Pancreas (tissue), 10 donors: ENCODE data around the gene ZNF438. TPM values are rescaled to one million over a fixed set of nuclear protein-coding genes. Genes with fewer than 3 reads are reported as not detected.
"Not testable (repeated sequence)": the region's sequence is repeated elsewhere in the genome, so short reads cannot be mapped to it uniquely, and the experiment has no call there.

Experiments used
- ATAC-seq, 4 donors: fragments of 200-7000 bp; cut with Tn5 transposase; one replicate each; pipeline versions ENCODE4 v1.8.0 to v1.9.1; 2020; ENCODE audit warnings: mild to moderate bottlenecking in 4 of 4, moderate library complexity in 4 of 4
- DNase-seq, 6 donors: peaks; one replicate each; pipeline ENCODE4 v3.0.0-alpha.2; 2020
- FAIRE-seq: peaks from 2 replicates; lab custom pipeline; 2012; peaks lifted over from hg19 to GRCh38; lab: Jason Lieb, UNC
- H3K27ac ChIP-seq, 4 donors: fragments of 200-600 bp; sonication (generic); 1 replicate in 3 of 4; 2 replicates in 1 of 4; pipeline versions ENCODE4 v1.5.0 to v1.8.0; 2020
- H3K27me3 ChIP-seq, 4 donors: fragments of 200-600 bp; one replicate each; pipeline ENCODE4 v1.8.0; 2021
- H3K36me3 ChIP-seq, 3 donors: fragments of 200-600 bp; sonication (generic) in 1 of 3; one replicate each; pipeline versions ENCODE4 v1.5.0 to v1.8.0; 2020 to 2021
- H3K4me1 ChIP-seq, 3 donors: fragments of 200-600 bp; one replicate each; pipeline ENCODE4 v1.8.0; 2021
- H3K4me3 ChIP-seq, 4 donors: fragments of 200-600 bp; sonication (generic) in 2 of 4; one replicate each; pipeline versions ENCODE4 v1.5.0 to v1.8.0; 2020 to 2021
- H3K9me3 ChIP-seq, 4 donors: fragments of 200-600 bp; one replicate each; pipeline ENCODE4 v1.8.0; 2021
- WGBS, 2 donors: extraction: QIAGEN DNeasy Blood & Tissue Kit; methylation state at CpG; one replicate each; pipeline ENCODE4 v1.1.7; 2013; 5-methylcytosine and 5-hydroxymethylcytosine counted together
- intact Hi-C, 3 donors: fragments of 100-400 bp; cut with DNase I; formaldehyde crosslinking; loops; one replicate each; pipeline versions ENCODE4 v1.11.1 to v1.14.2; 2022
- polyA plus RNA-seq, 2 donors: library from polyadenylated mRNA; stranded (reverse); fragments of 200-250 nt; gene quantifications; one replicate each; pipeline ENCODE4 v1.2.3, GENCODE V29; 2013
- total RNA-seq, 6 donors: library from RNA; stranded (reverse); fragmentation: NEBNext Ultra II Directional in 4 of 6; extraction: Animal tissue kit (Norgen Biotek cat#: 25700) in 4 of 6; gene quantifications; one replicate each; pipeline versions ENCODE4 v1.2.1 to v1.2.4, GENCODE V29; 2021 to 2023
- TF ChIP-seq, protein P1 (sequence below), 4 donors: fragments of 200-600 bp; sonication (generic) in 3 of 4; IDR thresholded peaks; one replicate each; pipeline versions ENCODE4 v1.5.0 to v1.8.0; 2021; ENCODE audit warnings: antibody characterized with exemption in 4 of 4
- donor health status: healthy with polysubstance abuse.
- donor health status: DM: no; HTN: no; CAD: no; lungs with moderate emphysema.
- donor health status: DM: no; HTN: no; CAD: no.
- donor health status: control.
- donor health status: control.
- donor health status: Bipolar disorder and iron deficiency.
- donor health status: DM: yes; HTN: yes; CAD: no.
- donor health status: DM: no; HTN: no; CAD: no.
- donor health status: DM: no; HTN: no; CAD: no.
- donor health status: DM: yes; HTN: yes; CAD: no.

ZNF438 gene
- total and polyA plus RNA-seq, 8 donors: 1.5 to 4.8 (median 2.5) TPM

GRCh38 chr10:30803058-30803457 is 228.6 kb downstream of the ZNF438 start:
- Histone ChIP-seq H3K27ac (no peak overlapping the region), H3K9me3 (no peaks in the 10 kb centered on the region), H3K4me1 (no peaks in the 10 kb centered on the region), H3K4me3 (no peak overlapping the region), H3K27me3 (no peaks in the 10 kb centered on the region), H3K36me3 (no peaks in the 10 kb centered on the region)
- no peak for ATAC-seq
- DNase-seq: no peak
- intact Hi-C loops: no loop called here
- WGBS, 2 donors: 68 to 72% methylated on average over 3 of the region's 3 CpGs
- no peak for FAIRE-seq
- TF ChIP-seq, protein P1, sequence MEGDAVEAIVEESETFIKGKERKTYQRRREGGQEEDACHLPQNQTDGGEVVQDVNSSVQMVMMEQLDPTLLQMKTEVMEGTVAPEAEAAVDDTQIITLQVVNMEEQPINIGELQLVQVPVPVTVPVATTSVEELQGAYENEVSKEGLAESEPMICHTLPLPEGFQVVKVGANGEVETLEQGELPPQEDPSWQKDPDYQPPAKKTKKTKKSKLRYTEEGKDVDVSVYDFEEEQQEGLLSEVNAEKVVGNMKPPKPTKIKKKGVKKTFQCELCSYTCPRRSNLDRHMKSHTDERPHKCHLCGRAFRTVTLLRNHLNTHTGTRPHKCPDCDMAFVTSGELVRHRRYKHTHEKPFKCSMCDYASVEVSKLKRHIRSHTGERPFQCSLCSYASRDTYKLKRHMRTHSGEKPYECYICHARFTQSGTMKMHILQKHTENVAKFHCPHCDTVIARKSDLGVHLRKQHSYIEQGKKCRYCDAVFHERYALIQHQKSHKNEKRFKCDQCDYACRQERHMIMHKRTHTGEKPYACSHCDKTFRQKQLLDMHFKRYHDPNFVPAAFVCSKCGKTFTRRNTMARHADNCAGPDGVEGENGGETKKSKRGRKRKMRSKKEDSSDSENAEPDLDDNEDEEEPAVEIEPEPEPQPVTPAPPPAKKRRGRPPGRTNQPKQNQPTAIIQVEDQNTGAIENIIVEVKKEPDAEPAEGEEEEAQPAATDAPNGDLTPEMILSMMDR (IDR thresholded peaks at IDR 0.05): no peak

GRCh38 chr10:30800368-30800767 is 231.3 kb downstream of the ZNF438 start:
- FAIRE-seq (no peak), ATAC-seq (no peak), DNase-seq (no peak)
- no peaks in the 10 kb centered on the region for H3K9me3 ChIP-seq
- no peaks in the 10 kb centered on the region for H3K27me3 ChIP-seq
- intact Hi-C loops: no loop called here
- 78 to 93% methylated on average over 2 of the region's 2 CpGs for WGBS, 2 donors
- H3K4me3 ChIP-seq: no peak overlapping the region
- H3K36me3 ChIP-seq: no peaks in the 10 kb centered on the region
- H3K4me1 ChIP-seq: no peaks in the 10 kb centered on the region
- no peak overlapping the region for H3K27ac ChIP-seq
- TF ChIP-seq, protein P1 (IDR thresholded peaks at IDR 0.05): no peak

DNA sequence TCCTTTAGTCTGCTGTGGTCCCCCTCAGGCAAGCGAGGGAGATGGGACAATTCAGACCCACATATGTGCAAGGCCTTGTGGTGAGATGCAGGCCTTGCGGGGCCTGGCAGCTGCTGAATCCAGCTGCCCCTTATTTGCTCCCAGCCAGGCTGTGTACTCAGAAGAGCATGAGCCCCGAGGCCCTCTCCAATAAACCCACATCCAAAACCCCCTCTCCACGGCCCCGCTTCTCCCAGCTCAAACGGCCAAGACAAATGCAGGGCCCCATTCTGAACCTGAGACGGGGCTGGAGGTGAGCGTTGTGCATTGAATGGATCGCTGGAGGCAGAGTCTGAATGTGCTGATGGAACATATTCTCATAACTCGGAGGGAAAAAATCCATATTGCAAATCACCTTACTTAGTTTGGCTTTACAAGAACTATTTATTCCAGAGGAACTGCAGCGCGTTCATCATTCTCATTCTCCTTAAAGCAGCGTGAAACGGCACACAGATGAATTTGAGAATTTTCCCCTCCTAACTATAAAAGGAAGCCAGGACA is 232.9 kb downstream of the ZNF438 start:
- DNase-seq (no peak), FAIRE-seq (no peak), ATAC-seq (no peak)
- no peaks in the 10 kb centered on the region for H3K27me3 ChIP-seq
- TF ChIP-seq, protein P1 (IDR thresholded peaks at IDR 0.05): no peak
- no peak overlapping the region for H3K27ac ChIP-seq
- no peaks in the 10 kb centered on the region for H3K36me3 ChIP-seq
- 72 to 76% methylated on average over 14 of the region's 14 CpGs for WGBS, 2 donors
- H3K4me3 ChIP-seq: no peak overlapping the region
- intact Hi-C loops: no loop called here
- no peaks in the 10 kb centered on the region for H3K9me3 ChIP-seq
- no peaks in the 10 kb centered on the region for H3K4me1 ChIP-seq

DNA sequence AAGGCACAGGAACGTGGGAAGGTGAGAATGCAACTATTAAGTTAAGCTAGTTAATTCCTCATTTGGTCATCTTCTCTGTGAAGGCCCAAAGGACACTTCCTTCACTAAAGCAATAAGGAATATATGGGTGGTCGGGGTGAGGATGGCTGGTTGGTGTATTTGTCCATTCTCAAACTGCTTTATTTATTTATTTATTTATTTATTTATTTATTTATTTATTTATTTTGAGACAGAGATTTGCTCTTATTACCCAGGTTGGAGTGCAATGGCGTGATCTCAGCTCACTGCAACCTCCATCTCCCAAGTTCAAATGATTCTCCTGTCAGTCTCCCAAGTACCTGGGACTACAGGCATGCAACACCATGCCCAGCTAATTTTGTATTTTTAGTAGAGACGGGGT is 236.6 kb downstream of the ZNF438 start:
- H3K36me3 ChIP-seq, FAIRE-seq, H3K4me3 ChIP-seq, DNase-seq, ATAC-seq, intact Hi-C loops, H3K27ac ChIP-seq, H3K9me3 ChIP-seq, H3K4me1 ChIP-seq, H3K27me3 ChIP-seq: not testable (repeated sequence)
- 72 to 75% methylated on average over 4 of the region's 4 CpGs for WGBS, 2 donors
